ENCODE results near the gene APOBEC3F.
"Not testable (repeated sequence)": the region's sequence is repeated elsewhere in the genome, so short reads cannot be mapped to it uniquely, and the experiment has no call there.

Gene APOBEC3F

GRCh38 chr22:39028281-39028680 lies 12.4 kb upstream of the APOBEC3F start:
- no peak for DNase-seq

GRCh38 chr22:39029227-39029626 lies 11.4 kb upstream of the APOBEC3F start:
- no peak for DNase-seq

- DNase-seq: no peak
These were observed 10.0 kb upstream of the APOBEC3F start for GRCh38 chr22:39030705-39031104.

- DNase-seq: not testable (repeated sequence)
These were observed 9.0 kb upstream of the APOBEC3F start for GRCh38 chr22:39031434-39032295.

- not testable (repeated sequence) for DNase-seq
These were observed 3.6 kb upstream of the APOBEC3F start for GRCh38 chr22:39037071-39037470.

GRCh38 chr22:39039306-39040126 lies 1.1 kb upstream of the APOBEC3F start:
- no peak for DNase-seq

- not testable (repeated sequence) for DNase-seq
These were observed 518 bp upstream of the APOBEC3F start for GRCh38 chr22:39040155-39040537.

- no peak for DNase-seq
These were observed 1.2 kb downstream of the APOBEC3F start for GRCh38 chr22:39041908-39042307.

- DNase-seq: not testable (repeated sequence)
These were observed 2.4 kb downstream of the APOBEC3F start for GRCh38 chr22:39043063-39043462.

- DNase-seq: not testable (repeated sequence)
These were observed 4.5 kb downstream of the APOBEC3F start for GRCh38 chr22:39045136-39045535.

- DNase-seq: not testable (repeated sequence)
These were observed 8.8 kb downstream of the APOBEC3F start for GRCh38 chr22:39049486-39049885.

- DNase-seq: not testable (repeated sequence)
These were observed 11.3 kb downstream of the APOBEC3F start for GRCh38 chr22:39051844-39052495.

GRCh38 chr22:39055658-39056057 lies 15.0 kb downstream of the APOBEC3F start:
- no peak for DNase-seq

GRCh38 chr22:39061290-39061689 lies 20.6 kb downstream of the APOBEC3F start:
- not testable (repeated sequence) for DNase-seq

- DNase-seq: not testable (repeated sequence)
These were observed 21.3 kb downstream of the APOBEC3F start for GRCh38 chr22:39061951-39062350.

- peak in 1 of 2 donors; percentile 51 for DNase-seq
These were observed 23.2 kb downstream of the APOBEC3F start for GRCh38 chr22:39063904-39064303.

- DNase-seq: not testable (repeated sequence)
These were observed 26.0 kb downstream of the APOBEC3F start for GRCh38 chr22:39066442-39067276.

- no peak for DNase-seq
These were observed 27.5 kb downstream of the APOBEC3F start for GRCh38 chr22:39068033-39068785.

GRCh38 chr22:39070186-39070585 lies 29.5 kb downstream of the APOBEC3F start:
- no peak for DNase-seq

GRCh38 chr22:39072581-39072981 lies 31.9 kb downstream of the APOBEC3F start:
- not testable (repeated sequence) for DNase-seq

- no peak for DNase-seq
These were observed 33.3 kb downstream of the APOBEC3F start for GRCh38 chr22:39073981-39074380.
